Tibial nerve (tissue), 4 donors: ENCODE measurements around the gene NLRP6.

Experiments used
- EP300 ChIP-seq, 2 donors: sonication (generic); formaldehyde crosslinking; IDR thresholded peaks; one replicate each; pipeline ENCODE4 v1.6.1; 2017; ENCODE audit warnings: antibody characterized with exemption in 2 of 2, mild to moderate bottlenecking in 1 of 2
- POLR2A ChIP-seq, 2 donors: fragments of 450-650 bp; IDR thresholded peaks; one replicate each; pipeline ENCODE4 v1.6.1; 2017; ENCODE audit warnings: antibody characterized with exemption in 2 of 2, mild to moderate bottlenecking in 2 of 2, moderate library complexity in 2 of 2
- TF ChIP-seq, protein P1 (sequence below), 5 experiments: fragments of 200-600 bp in 3 of 5; fragments of 450-650 bp in 2 of 5; sonication (generic) in 3 of 5; IDR thresholded peaks; one replicate each; pipeline ENCODE4 v1.5.1; 2016 to 2019; ENCODE audit warnings: antibody characterized with exemption in 5 of 5, mild to moderate bottlenecking in 3 of 5, moderate library complexity in 2 of 5

DNA sequence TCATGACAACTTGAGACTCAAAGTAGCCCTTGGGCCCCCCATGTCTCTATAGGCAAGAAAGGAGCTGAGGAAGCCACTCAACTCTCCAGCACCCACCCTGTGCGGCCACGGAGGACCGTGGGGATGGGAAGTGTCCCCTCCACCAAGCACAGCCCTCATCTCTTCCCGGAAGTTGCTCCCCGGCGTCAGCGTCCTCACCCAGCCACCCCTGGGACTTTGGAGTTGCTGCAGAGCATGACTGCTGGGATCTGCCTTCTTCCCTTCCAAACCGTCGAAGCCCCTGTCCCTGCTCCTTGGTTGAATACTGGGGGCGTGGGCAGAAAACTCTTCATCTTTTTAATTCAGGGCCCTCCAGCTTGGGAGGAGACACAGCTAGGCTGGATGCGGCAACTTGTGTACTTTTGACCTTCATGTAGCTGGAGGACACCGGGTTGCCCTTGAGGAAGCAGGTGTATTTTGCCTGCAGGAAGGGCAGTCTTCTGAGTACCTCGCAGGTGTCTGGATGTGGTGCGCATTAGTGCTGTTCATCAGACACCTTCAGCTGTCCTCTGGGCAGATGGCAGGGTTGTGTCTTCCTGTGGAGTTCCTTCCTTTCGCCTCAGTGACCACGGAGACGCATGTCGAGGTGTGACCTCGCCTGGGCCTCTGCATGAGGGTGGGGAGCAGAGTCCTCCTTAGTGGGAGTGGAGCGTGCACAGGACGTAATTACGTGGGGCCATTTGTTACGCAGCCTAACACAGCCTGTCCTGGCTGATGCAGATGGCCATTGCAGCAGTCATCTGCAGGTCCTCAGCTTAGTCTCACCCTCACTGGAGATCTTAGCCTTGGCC lies 54.7 kb downstream of the NLRP6 start:
- TF ChIP-seq POLR2A (IDR thresholded peaks at IDR 0.05) (no peak), EP300 (IDR thresholded peaks at IDR 0.05) (no peak)
- TF ChIP-seq, protein P1, sequence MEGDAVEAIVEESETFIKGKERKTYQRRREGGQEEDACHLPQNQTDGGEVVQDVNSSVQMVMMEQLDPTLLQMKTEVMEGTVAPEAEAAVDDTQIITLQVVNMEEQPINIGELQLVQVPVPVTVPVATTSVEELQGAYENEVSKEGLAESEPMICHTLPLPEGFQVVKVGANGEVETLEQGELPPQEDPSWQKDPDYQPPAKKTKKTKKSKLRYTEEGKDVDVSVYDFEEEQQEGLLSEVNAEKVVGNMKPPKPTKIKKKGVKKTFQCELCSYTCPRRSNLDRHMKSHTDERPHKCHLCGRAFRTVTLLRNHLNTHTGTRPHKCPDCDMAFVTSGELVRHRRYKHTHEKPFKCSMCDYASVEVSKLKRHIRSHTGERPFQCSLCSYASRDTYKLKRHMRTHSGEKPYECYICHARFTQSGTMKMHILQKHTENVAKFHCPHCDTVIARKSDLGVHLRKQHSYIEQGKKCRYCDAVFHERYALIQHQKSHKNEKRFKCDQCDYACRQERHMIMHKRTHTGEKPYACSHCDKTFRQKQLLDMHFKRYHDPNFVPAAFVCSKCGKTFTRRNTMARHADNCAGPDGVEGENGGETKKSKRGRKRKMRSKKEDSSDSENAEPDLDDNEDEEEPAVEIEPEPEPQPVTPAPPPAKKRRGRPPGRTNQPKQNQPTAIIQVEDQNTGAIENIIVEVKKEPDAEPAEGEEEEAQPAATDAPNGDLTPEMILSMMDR (IDR thresholded peaks at IDR 0.05) = no peak
